ENCODE data around the gene SLC6A7. TPM values are rescaled to one million over a fixed set of nuclear protein-coding genes. Genes with fewer than 3 reads are reported as not detected.
"Not testable (repeated sequence)": the region's sequence is repeated elsewhere in the genome, so short reads cannot be mapped to it uniquely, and the experiment has no call there.

Gene SLC6A7
- total RNA-seq, 2 donors from 2014 or later, result 0.14 to 0.19 TPM

- intact Hi-C loops (cut with DNase I); DNase-seq (ENCODE audit: low spot score): not testable (repeated sequence)
Measured at GRCh38 chr5:150248493-150248892, 58.6 kb downstream of the SLC6A7 start.

DNA sequence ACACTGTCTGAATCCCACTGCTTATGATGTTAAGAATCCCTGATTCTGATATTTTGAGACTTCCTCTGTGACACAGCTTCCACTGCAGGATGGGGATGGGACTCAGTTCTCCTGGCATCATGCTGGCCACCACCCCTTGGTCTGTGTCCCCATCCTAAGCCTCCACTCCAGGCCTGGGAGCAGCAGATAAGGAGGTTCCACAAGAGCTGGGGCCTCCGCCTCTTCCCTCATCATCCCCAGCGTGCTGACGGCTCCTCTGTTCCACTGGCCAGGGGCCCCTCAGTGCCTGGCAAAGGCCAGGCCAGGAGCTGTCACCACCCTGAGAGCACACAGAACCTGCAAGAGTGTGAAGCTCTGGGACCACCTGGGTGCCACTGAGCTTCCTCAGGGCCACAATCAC, 59.1 kb downstream of the SLC6A7 start:
- no peak for DNase-seq (ENCODE audit: low spot score)
- intact Hi-C loops (cut with DNase I), result no loop called here

GRCh38 chr5:150249744-150250143, 59.9 kb downstream of the SLC6A7 start:
- no peak for DNase-seq (ENCODE audit: low spot score)
- intact Hi-C loops (cut with DNase I), result no loop called here

GRCh38 chr5:150251504-150251903, 61.6 kb downstream of the SLC6A7 start:
- intact Hi-C loops (cut with DNase I), result no loop called here

DNA sequence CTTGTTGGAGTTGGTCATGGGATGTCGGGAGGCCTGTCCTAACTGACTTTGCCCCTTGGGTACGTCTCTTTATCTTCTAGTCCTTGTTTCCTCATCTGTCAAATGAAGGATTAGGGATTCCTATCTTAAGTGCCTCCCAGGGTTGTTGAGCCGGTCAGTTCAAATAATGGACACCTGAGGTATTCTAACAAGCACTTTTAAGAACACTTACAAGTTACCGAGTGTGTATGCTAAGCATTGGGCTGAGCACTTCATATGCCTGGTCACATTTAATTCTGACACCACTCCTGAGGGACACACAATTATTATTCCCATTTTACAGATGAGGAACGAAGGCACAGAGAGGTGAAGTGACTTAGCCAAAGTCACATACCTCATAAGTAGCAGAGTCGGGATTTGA, 62.6 kb downstream of the SLC6A7 start:
- intact Hi-C loops (cut with DNase I), result no loop called here

More at GRCh38 chr5:150251504-150251903, 61.6 kb downstream of the SLC6A7 start:
- DNase-seq (ENCODE audit: low spot score), result no peak

GRCh38 chr5:150253416-150254208, 63.8 kb downstream of the SLC6A7 start:
- no peak for DNase-seq (ENCODE audit: low spot score)
- intact Hi-C loops (cut with DNase I), result no loop called here

More for the DNA sequence above, 62.6 kb downstream of the SLC6A7 start:
- no peak for DNase-seq (ENCODE audit: low spot score)

GRCh38 chr5:150254363-150254762, 64.5 kb downstream of the SLC6A7 start:
- no peak for DNase-seq (ENCODE audit: low spot score)
- intact Hi-C loops (cut with DNase I), result no loop called here

DNA sequence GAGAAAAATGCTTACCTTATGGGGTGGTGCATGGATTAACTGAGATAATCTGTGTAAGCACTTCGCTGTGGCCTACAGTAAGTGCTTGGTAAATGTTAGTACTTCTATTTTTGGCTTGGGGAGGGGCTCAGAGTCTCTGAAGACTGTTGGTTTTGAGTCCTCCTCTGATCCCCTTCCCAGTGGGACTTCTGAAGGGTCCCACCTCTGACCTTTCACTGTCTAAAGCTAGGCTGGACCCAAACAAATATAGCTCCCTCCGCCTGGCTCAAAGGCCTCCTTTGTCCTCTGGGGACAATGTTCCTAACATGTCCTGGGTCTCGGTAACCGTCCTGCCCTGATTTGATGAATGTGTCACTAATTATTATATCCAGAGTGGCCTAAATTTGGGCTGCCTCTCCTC, 64.9 kb downstream of the SLC6A7 start:
- DNase-seq (ENCODE audit: low spot score), result no peak
- intact Hi-C loops (cut with DNase I), result no loop called here

- intact Hi-C loops (cut with DNase I), result no loop called here
Measured at GRCh38 chr5:150255659-150256409, 66.0 kb downstream of the SLC6A7 start.

GRCh38 chr5:150256410-150257064, 66.7 kb downstream of the SLC6A7 start:
- DNase-seq (ENCODE audit: low spot score), result no peak
- intact Hi-C loops (cut with DNase I), result no loop called here

More at GRCh38 chr5:150255659-150256409, 66.0 kb downstream of the SLC6A7 start:
- no peak for DNase-seq (ENCODE audit: low spot score)

DNA sequence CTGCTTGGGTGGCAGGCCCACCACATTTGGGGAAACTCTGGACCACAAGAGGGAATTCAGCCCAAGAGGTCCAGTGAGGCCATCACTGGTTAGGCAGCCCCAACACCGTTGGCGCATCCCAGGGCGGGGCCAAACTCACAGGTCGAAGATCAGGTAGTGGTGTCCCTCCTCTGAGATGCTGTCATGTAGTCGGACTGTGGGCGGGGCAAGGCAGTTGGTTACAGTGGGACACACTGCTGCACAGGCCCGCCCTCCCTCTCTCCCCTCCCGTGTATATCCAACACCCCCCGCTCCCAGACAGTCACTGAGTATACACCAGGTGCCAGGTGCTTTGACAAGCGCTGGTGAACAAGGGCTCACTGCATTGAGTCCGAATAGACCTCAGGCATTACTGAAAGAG, 67.6 kb downstream of the SLC6A7 start:
- DNase-seq (ENCODE audit: low spot score), result no peak
- intact Hi-C loops (cut with DNase I), result no loop called here

DNA sequence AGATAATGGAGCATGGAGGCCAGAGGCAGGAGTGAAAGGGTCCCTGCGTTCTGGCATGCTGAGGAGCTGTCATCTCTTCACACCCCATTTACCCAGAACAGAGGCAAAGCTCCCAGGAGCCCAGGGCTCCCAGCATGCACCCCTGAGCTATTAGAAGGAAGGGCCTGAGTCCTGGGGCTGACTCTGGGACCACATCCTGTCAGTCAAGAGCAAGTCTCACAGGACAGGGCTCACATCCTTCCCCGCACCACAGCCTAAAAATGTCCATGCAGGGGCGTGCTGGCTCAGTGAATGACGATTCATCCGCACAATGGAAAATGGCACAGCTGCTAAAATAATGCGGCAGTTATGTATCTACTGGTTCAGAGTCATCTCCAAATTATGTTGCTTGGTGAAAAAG, 68.3 kb downstream of the SLC6A7 start:
- DNase-seq (ENCODE audit: low spot score), result no peak
- intact Hi-C loops (cut with DNase I), result no loop called here

Other genes with a start within 250 kb of the SLC6A7 start
- gene PDE6A, start 245.3 kb upstream of the SLC6A7 start, total RNA-seq, result not detected
- 10 to 100 TPM; 11.3 to 13.2 TPM for gene SLC26A2, start 229.3 kb upstream of the SLC6A7 start, total RNA-seq
- 1 to 10 TPM; 3.8 to 4.7 TPM for gene TIGD6, start 189.4 kb upstream of the SLC6A7 start, total RNA-seq
- gene HMGXB3, start 189.3 kb upstream of the SLC6A7 start, total RNA-seq, result 10 to 100 TPM; 23.7 to 24.2 TPM
- gene CSF1R, start 103.5 kb upstream of the SLC6A7 start, total RNA-seq, result 10 to 100 TPM; 30.8 to 55.1 TPM
- 100 to 1,000 TPM; 251 to 394 TPM for gene PDGFRB, start 34.2 kb upstream of the SLC6A7 start, total RNA-seq
- under 1 TPM in 1 of 2 donors, not detected in 1; 0.28 TPM for gene CDX1, start 23.3 kb upstream of the SLC6A7 start, total RNA-seq
- under 1 TPM; 0.23 to 0.29 TPM for gene CAMK2A, start 99.7 kb downstream of the SLC6A7 start, total RNA-seq
- 1 to 10 TPM; 1.3 to 1.9 TPM for gene ARSI, start 112.8 kb downstream of the SLC6A7 start, total RNA-seq
- gene TCOF1, start 167.6 kb downstream of the SLC6A7 start, total RNA-seq, result 10 to 100 TPM; 19.2 to 24.4 TPM
- gene CD74, start 222.8 kb downstream of the SLC6A7 start, total RNA-seq, result 100 to 1,000 TPM; 279 to 566 TPM